Psoas muscle (tissue), 8 donors: ENCODE results near the gene C11orf21. TPM values are rescaled to one million over a fixed set of nuclear protein-coding genes. Genes with fewer than 3 reads are reported as not detected.

Experiments
- ATAC-seq, 4 donors: fragments of 200-7000 bp; cut with Tn5 transposase; one replicate each; pipeline ENCODE4 v1.9.1; 2020; ENCODE audit warnings: moderate library complexity in 3 of 4, mild to moderate bottlenecking in 2 of 4
- DNase-seq, 2 donors: peaks; one replicate each; pipeline ENCODE4 v3.0.0-alpha.2; 2020
- H3K27ac ChIP-seq: fragments of 200-600 bp; one replicate; pipeline ENCODE4 v1.8.0; 2022
- H3K27me3 ChIP-seq, 3 donors: fragments of 200-600 bp in 1 of 3; one replicate each; pipeline versions ENCODE4 v1.6.1 to v1.8.0; 2013 to 2022; ENCODE audit warnings: low read length in 2 of 3, mild to moderate bottlenecking in 2 of 3, moderate library complexity in 1 of 3; ENCODE audit not compliant: insufficient read depth in 3 of 3
- H3K36me3 ChIP-seq, 2 donors: fragments of 200-600 bp in 1 of 2; one replicate each; pipeline versions ENCODE4 v1.6.1 to v1.8.0; 2013 to 2022; ENCODE audit warnings: low read depth in 1 of 2, mild to moderate bottlenecking in 1 of 2, moderate library complexity in 1 of 2; ENCODE audit not compliant: insufficient read depth in 1 of 2
- H3K4me1 ChIP-seq: fragments of 200-600 bp; one replicate; pipeline ENCODE4 v1.8.0; 2022
- H3K4me3 ChIP-seq: fragments of 200-600 bp; one replicate; pipeline ENCODE4 v1.8.0; 2022; ENCODE audit warnings: mild to moderate bottlenecking
- H3K9me3 ChIP-seq: fragments of 200-600 bp; one replicate; pipeline ENCODE4 v1.8.0; 2022
- CTCF ChIP-seq: fragments of 200-600 bp; IDR thresholded peaks from one replicate; pipeline ENCODE4 v1.8.0; 2022; ENCODE audit warnings: antibody characterized with exemption
- WGBS, 3 donors: extraction: QIAGEN DNeasy Blood & Tissue Kit; methylation state at CpG; one replicate each; pipeline versions ENCODE4 v1.1.6 to v1.1.7; 2013; 5-methylcytosine and 5-hydroxymethylcytosine counted together
- intact Hi-C, 2 donors: fragments of 100-400 bp; cut with DNase I; formaldehyde crosslinking; loops; one replicate each; pipeline versions ENCODE4 v1.11.0 to v1.14.2; 2022
- polyA plus RNA-seq, 3 donors: library from polyadenylated mRNA; stranded (reverse); fragments of 200-250 nt; gene quantifications; one replicate each; pipeline ENCODE4 v1.2.3, GENCODE V29; 2013
- total RNA-seq, 4 donors: library from RNA; stranded (reverse); fragmentation: NEBNext Ultra II Directional in 2 of 4; extraction: Animal tissue kit (Norgen Biotek cat#: 25700) in 2 of 4; gene quantifications; one replicate each; pipeline versions ENCODE4 v1.2.1 to v1.2.4, GENCODE V29; 2021 to 2023
- donor health status: healthy with polysubstance abuse.
- donor health status: DM: no; HTN: no; CAD: no; lungs with moderate emphysema.
- donor health status: Bipolar disorder and iron deficiency.
- donor health status: healthy.
- donor health status: DM: yes; HTN: yes; CAD: no.
- donor health status: DM: no; HTN: no; CAD: no.
- donor health status: DM: no; HTN: no; CAD: no.
- donor health status: DM: yes; HTN: yes; CAD: no.

C11orf21 gene
- total and polyA plus RNA-seq, 7 donors: 0.04 to 0.40 (median 0.20) TPM; not detected in 1

DNA sequence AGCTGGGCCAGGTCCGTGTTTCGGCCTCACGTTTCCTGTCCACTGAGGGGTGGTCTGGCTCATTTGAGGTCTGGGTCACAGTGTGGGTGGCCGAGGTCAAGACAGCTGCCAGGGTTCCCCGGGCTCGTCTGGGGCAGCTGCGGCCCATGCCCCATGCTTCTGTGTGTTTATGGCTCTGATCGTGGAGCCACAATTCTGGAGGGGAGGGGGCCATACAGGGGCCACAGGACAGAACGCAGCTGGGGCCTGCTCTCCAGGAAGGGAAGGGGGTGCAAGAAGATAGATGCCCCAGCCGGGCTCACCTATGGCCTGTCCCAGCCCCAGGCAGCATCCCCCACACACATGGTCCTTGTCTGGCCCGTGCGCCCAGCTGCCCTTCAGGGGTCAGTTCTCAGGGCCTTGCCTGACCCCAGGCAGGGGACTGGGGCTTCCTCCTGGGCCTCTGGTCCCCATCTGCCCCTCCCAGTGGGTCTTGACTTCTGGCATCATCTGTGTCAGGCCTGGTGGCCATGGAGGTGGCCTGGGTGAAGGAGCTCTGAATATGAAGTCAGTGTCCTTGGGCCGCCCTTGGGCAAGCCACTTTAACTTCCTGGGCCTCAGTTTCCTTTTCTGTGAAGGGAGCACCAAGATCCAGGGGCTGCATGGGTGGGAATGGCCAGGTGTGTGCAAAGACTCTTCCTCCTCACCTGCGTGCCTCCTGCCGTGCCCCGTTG is 8.5 kb upstream of the C11orf21 start:
- Histone ChIP-seq H3K9me3 (no peaks in the 10 kb centered on the region), H3K4me1 (peaks cover 10% of the 10 kb centered on the region), H3K36me3 (no peaks in the 10 kb centered on the region), H3K27me3 (no peaks in the 10 kb centered on the region), H3K4me3 (no peak overlapping the region), H3K27ac (no peak overlapping the region)
- intact Hi-C loops: loop anchor here in 1 of 2 donors (5.0 kb wide), 1 partner anchor 67 kb away; the partner anchor contains the start of gene CD81
- WGBS, 3 donors: 69 to 79% (median 70%) methylated on average over 13 to 16 of the region's 16 CpGs
- no peak for TF ChIP-seq CTCF
- DNase-seq (peak in 1 of 2 donors; percentile 25), ATAC-seq (no peak)

DNA sequence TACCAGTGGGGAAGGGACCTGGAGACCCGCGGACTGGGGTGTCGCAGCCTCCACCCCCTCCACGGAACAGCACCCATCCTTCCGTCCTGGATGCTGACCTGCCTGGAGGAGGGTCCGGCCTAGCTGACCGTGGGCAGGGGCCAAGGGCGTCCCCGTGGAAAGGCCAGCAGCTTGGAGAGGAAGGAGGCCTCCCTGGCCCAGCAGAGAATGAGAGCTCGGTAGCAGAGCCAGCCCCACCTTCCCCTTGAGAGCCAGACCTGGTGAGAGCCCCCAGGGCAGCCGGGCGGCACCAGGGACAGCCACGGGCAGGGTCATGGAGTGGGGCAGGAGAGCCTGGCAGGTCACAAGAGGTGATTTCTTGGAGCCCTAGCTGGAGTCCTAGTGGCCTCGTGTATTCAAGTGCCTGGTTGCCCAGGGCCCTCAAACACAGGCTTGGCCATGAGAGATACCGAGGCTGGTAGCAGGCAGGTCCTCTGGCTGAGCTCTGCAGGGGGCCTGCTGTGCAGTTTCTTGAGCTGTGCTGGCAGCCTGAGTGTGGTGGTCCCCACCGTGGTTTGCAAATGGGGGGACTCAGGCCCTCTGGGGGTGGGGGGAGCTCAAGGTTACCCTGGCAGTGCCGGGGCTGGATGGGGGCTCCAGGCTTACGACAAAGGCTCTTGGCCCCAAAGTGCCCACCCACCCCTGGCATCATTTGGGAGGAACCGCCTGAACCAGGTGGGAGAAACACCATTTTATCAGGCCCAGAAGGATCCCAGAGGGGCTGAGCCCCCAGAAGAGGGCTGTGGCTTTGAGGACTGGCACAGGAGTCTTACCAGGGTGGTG is 7.7 kb upstream of the C11orf21 start:
- ATAC-seq (no peak), DNase-seq (no peak)
- H3K4me3 ChIP-seq: no peak overlapping the region
- 73 to 75% (median 75%) methylated on average over 18 to 19 of the region's 19 CpGs for WGBS, 3 donors
- no peaks in the 10 kb centered on the region for H3K36me3 ChIP-seq
- peaks cover 8% of the 10 kb centered on the region for H3K4me1 ChIP-seq
- intact Hi-C loops: loop anchor here (2.0 to 10.0 kb wide), 6 partner anchors 29 to 585 kb away; partner anchors contain the start of genes CD81 (in 1 of the 2) and CDKN1C (in 1 of the 2)
- no peaks in the 10 kb centered on the region for H3K9me3 ChIP-seq
- no peak overlapping the region for H3K27ac ChIP-seq
- H3K27me3 ChIP-seq: no peaks in the 10 kb centered on the region
- TF ChIP-seq CTCF: no peak

GRCh38 chr11:2308713-2309112 is 7.0 kb upstream of the C11orf21 start:
- 77 to 93% (median 82%) methylated on average over 7 of the region's 7 CpGs for WGBS, 3 donors
- no peak for TF ChIP-seq CTCF
- Histone ChIP-seq H3K4me3 (no peak overlapping the region), H3K4me1 (peaks cover 7% of the 10 kb centered on the region), H3K36me3 (no peaks in the 10 kb centered on the region), H3K27ac (no peak overlapping the region), H3K27me3 (no peaks in the 10 kb centered on the region), H3K9me3 (no peaks in the 10 kb centered on the region)
- ATAC-seq (no peak), DNase-seq (no peak)
- intact Hi-C loops: loop anchor here (2.0 to 10.0 kb wide), 5 partner anchors 30 to 586 kb away; partner anchors contain the start of gene CDKN1C (in 1 of the 2)

GRCh38 chr11:2307501-2308331 is 6.0 kb upstream of the C11orf21 start:
- TF ChIP-seq CTCF: no peak
- H3K4me1 ChIP-seq: peaks cover 7% of the 10 kb centered on the region
- DNase-seq: no peak
- ATAC-seq: no peak
- no peaks in the 10 kb centered on the region for H3K27me3 ChIP-seq
- intact Hi-C loops: loop anchor here (2.0 to 10.0 kb wide), 5 partner anchors 31 to 587 kb away; partner anchors contain the start of gene CDKN1C (in 1 of the 2)
- H3K4me3 ChIP-seq: no peak overlapping the region
- H3K36me3 ChIP-seq: no peaks in the 10 kb centered on the region
- WGBS, 3 donors: 83 to 89% (median 85%) methylated on average over 23 of the region's 23 CpGs
- no peak overlapping the region for H3K27ac ChIP-seq
- no peaks in the 10 kb centered on the region for H3K9me3 ChIP-seq
